ENCODE data around the gene GRIK1.

Gene GRIK1

DNA sequence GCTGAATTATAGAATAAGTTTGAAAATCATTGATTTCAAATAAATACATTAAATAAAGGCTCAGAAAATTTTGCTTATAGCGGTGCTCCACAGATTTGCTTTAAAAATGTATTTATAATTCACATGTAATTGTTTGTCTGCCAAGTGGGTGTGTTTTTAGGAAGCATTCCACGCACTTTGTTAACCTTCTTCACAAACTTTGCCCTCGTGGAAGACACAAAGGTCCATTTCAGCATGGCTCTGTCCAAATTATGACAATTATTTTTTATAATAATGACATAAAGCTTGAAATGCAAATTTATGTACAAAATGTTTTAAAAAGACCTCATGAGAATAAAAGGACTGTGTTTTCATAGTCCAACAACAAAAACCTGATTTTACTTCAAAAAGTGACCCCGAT lies 146.1 kb downstream of the GRIK1 start:
- POLR2A ChIA-PET = no interaction called here

DNA sequence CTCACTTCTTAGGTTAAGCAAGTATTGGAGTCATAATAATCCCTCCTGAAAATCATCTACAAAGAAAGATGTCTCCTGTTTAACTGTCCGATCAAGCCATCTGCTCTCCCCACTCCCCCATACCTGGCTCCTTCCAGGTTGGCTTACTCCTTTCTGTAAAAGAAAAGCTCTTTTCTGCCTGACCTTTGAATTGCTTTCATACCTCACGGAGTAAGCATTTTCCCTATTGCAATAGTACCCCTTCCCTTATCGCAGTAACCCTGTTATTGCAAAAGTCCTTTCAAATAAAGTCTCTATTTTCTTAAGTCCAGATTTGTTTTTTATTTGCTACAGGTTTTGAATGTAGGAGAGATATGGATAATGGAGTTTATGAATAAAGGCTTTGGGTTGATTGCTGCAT lies 150.4 kb downstream of the GRIK1 start:
- ChIA-PET POLR2A (no interaction called here), CTCF (no interaction called here)

More for the DNA sequence above, 146.1 kb downstream of the GRIK1 start:
- H3K36me3 ChIP-seq (ENCODE audit: control insufficient read depth in 2 of 2, insufficient read depth in 1 of 2, low read length in 2 of 2) = no peaks in the 10 kb centered on the region
- H3K9me3 ChIP-seq (ENCODE audit: control insufficient read depth, insufficient read depth, low read depth, low read length) = no peaks in the 10 kb centered on the region
- CTCF ChIA-PET = no interaction called here
- TF ChIP-seq PRDM1 (tag by site-specific recombination; IDR thresholded peaks at IDR 0.05) = no peak
- TF ChIP-seq ZSCAN30 (tag by site-specific recombination; IDR thresholded peaks at IDR 0.05) = no peak
- TF ChIP-seq ZNF239 (tag by site-specific recombination; IDR thresholded peaks at IDR 0.05) = no peak
- no peak for TF ChIP-seq SALL2 (tag by site-specific recombination; IDR thresholded peaks at IDR 0.05; ENCODE audit: borderline replicate concordance)
- TF ChIP-seq SP7 (tag by site-specific recombination; IDR thresholded peaks at IDR 0.05) = no peak
- no peak overlapping the region for H3K4me3 ChIP-seq (ENCODE audit: low read depth, low read length)
- no peak overlapping the region for H3K27ac ChIP-seq (ENCODE audit: extremely low read depth, low read depth, low read length)
- H3K4me1 ChIP-seq (ENCODE audit: control insufficient read depth, insufficient read depth, low read length) = no peaks in the 10 kb centered on the region

DNA sequence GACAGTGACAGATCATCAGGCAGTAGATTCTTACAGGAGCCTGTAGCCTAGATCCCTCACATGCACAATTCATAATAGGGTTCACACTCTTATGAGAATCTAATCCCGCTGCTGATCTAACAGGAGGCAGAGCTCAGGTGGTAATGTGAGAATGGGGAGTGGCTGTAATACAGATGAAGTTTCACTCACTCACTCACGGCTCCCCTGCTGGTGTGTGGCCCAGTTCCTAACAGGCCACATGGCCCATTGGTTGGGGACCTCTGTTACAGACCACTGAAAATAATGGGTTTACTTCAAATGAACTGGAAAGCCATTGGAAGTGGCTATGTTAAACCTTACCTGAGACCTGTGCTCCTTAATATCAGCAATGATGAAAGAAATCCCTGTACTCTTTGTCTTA lies 151.0 kb downstream of the GRIK1 start:
- CTCF ChIA-PET = interaction anchor here (0.9 kb wide), 1 partner anchor 60 kb away, joined by 3 read pairs; no protein-coding TSS in a partner anchor
- TF ChIP-seq MYNN (tag by site-specific recombination; IDR thresholded peaks at IDR 0.05; ENCODE audit: borderline replicate concordance) (no peak), SETDB1 (IDR thresholded peaks at IDR 0.05; ENCODE audit: insufficient read length, low read length) (no peak), ZNF626 (tag by site-specific recombination; IDR thresholded peaks at IDR 0.05) (no peak), ZNF561 (tag by site-specific recombination; IDR thresholded peaks at IDR 0.05; ENCODE audit: borderline replicate concordance) (no peak), ZNF548 (tag by site-specific recombination; IDR thresholded peaks at IDR 0.05) (no peak), ZNF133 (tag by site-specific recombination; IDR thresholded peaks at IDR 0.05) (no peak)
- TF ChIP-seq, protein P1, sequence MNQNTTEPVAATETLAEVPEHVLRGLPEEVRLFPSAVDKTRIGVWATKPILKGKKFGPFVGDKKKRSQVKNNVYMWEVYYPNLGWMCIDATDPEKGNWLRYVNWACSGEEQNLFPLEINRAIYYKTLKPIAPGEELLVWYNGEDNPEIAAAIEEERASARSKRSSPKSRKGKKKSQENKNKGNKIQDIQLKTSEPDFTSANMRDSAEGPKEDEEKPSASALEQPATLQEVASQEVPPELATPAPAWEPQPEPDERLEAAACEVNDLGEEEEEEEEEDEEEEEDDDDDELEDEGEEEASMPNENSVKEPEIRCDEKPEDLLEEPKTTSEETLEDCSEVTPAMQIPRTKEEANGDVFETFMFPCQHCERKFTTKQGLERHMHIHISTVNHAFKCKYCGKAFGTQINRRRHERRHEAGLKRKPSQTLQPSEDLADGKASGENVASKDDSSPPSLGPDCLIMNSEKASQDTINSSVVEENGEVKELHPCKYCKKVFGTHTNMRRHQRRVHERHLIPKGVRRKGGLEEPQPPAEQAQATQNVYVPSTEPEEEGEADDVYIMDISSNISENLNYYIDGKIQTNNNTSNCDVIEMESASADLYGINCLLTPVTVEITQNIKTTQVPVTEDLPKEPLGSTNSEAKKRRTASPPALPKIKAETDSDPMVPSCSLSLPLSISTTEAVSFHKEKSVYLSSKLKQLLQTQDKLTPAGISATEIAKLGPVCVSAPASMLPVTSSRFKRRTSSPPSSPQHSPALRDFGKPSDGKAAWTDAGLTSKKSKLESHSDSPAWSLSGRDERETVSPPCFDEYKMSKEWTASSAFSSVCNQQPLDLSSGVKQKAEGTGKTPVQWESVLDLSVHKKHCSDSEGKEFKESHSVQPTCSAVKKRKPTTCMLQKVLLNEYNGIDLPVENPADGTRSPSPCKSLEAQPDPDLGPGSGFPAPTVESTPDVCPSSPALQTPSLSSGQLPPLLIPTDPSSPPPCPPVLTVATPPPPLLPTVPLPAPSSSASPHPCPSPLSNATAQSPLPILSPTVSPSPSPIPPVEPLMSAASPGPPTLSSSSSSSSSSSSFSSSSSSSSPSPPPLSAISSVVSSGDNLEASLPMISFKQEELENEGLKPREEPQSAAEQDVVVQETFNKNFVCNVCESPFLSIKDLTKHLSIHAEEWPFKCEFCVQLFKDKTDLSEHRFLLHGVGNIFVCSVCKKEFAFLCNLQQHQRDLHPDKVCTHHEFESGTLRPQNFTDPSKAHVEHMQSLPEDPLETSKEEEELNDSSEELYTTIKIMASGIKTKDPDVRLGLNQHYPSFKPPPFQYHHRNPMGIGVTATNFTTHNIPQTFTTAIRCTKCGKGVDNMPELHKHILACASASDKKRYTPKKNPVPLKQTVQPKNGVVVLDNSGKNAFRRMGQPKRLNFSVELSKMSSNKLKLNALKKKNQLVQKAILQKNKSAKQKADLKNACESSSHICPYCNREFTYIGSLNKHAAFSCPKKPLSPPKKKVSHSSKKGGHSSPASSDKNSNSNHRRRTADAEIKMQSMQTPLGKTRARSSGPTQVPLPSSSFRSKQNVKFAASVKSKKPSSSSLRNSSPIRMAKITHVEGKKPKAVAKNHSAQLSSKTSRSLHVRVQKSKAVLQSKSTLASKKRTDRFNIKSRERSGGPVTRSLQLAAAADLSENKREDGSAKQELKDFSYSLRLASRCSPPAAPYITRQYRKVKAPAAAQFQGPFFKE (tag by site-specific recombination; IDR thresholded peaks at IDR 0.05; ENCODE audit: borderline replicate concordance) = no peak
- Histone ChIP-seq H3K27ac (ENCODE audit: extremely low read depth, low read depth, low read length) (no peak overlapping the region), H3K9me3 (ENCODE audit: control insufficient read depth, insufficient read depth, low read depth, low read length) (no peaks in the 10 kb centered on the region), H3K36me3 (ENCODE audit: control insufficient read depth in 2 of 2, insufficient read depth in 1 of 2, low read length in 2 of 2) (no peaks in the 10 kb centered on the region), H3K4me3 (ENCODE audit: low read depth, low read length) (no peak overlapping the region), H3K4me1 (ENCODE audit: control insufficient read depth, insufficient read depth, low read length) (no peaks in the 10 kb centered on the region)
- POLR2A ChIA-PET = no interaction called here

More for the DNA sequence above, 150.4 kb downstream of the GRIK1 start:
- TF ChIP-seq BCL11A (tag by site-specific recombination; IDR thresholded peaks at IDR 0.05; ENCODE audit: low read depth) (no peak), ZNF112 (tag by site-specific recombination; IDR thresholded peaks at IDR 0.05) (no peak), ZNF521 (tag by site-specific recombination; IDR thresholded peaks at IDR 0.05) (no peak), IKZF3 (tag by site-specific recombination; IDR thresholded peaks at IDR 0.05) (no peak), ZBTB7A (tag by site-specific recombination; IDR thresholded peaks at IDR 0.05; ENCODE audit: low read depth) (no peak), EGR2 (tag by site-specific recombination; IDR thresholded peaks at IDR 0.05; ENCODE audit: low read depth) (no peak), ZEB2 (tag by site-specific recombination; IDR thresholded peaks at IDR 0.05) (no peak)
- H3K4me1 ChIP-seq (ENCODE audit: control insufficient read depth, insufficient read depth, low read length) = no peaks in the 10 kb centered on the region
- no peak overlapping the region for H3K27ac ChIP-seq (ENCODE audit: extremely low read depth, low read depth, low read length)
- no peak overlapping the region for H3K4me3 ChIP-seq (ENCODE audit: low read depth, low read length)
- no peaks in the 10 kb centered on the region for H3K36me3 ChIP-seq (ENCODE audit: control insufficient read depth in 2 of 2, insufficient read depth in 1 of 2, low read length in 2 of 2)
- H3K9me3 ChIP-seq (ENCODE audit: control insufficient read depth, insufficient read depth, low read depth, low read length) = no peaks in the 10 kb centered on the region
